ENCODE data around the gene MORF4L1. TPM values are rescaled to one million over a fixed set of nuclear protein-coding genes. Genes with fewer than 3 reads are reported as not detected.

MORF4L1 gene, protein sequence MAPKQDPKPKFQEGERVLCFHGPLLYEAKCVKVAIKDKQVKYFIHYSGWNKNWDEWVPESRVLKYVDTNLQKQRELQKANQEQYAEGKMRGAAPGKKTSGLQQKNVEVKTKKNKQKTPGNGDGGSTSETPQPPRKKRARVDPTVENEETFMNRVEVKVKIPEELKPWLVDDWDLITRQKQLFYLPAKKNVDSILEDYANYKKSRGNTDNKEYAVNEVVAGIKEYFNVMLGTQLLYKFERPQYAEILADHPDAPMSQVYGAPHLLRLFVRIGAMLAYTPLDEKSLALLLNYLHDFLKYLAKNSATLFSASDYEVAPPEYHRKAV
- total RNA-seq (2014; rRNA removed; shearing (Covaris generic)) = 327 and 361 TPM in 2 replicates

DNA sequence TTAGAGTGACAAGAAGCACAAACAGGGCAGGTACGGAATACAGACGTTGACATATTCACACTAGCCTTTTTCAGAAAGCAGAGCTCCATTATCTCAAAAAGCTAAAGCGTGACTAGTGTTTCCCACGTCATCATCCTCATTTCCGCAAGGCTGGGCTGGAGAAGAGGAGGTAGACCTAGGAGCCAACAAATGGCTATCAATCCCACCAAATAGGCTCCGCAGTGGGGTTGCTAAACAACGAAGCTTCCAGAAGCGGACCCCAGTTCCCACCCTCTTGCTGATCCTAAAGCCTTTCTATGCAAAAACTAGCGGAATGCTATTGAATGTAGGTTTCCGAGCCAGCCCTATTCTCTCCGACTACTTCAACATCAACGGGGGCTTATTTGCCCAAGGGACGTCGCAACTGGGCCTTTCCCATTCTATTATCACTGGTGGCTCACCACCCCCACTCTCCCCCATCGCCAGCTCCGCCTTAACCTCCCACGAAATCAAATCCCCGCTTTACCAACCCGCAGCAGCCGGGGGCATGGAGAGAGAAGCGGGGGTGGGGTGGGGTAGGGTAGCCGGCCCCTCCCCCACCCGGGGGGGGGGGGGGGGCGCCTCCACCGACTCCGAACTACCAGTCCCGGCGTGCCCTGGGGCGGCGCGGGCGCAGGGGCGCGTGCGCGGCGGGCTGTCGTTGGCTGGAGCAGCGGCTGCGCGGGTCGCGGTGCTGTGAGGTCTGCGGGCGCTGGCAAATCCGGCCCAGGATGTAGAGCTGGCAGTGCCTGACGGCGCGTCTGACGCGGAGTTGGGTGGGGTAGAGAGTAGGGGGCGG is at the start of gene MORF4L1:
TSS of gene MORF4L1 (plus strand) at position 736 of the 817 bp plus-strand sequence. CDS start 128 bp downstream, outside the sequence.

DNA sequence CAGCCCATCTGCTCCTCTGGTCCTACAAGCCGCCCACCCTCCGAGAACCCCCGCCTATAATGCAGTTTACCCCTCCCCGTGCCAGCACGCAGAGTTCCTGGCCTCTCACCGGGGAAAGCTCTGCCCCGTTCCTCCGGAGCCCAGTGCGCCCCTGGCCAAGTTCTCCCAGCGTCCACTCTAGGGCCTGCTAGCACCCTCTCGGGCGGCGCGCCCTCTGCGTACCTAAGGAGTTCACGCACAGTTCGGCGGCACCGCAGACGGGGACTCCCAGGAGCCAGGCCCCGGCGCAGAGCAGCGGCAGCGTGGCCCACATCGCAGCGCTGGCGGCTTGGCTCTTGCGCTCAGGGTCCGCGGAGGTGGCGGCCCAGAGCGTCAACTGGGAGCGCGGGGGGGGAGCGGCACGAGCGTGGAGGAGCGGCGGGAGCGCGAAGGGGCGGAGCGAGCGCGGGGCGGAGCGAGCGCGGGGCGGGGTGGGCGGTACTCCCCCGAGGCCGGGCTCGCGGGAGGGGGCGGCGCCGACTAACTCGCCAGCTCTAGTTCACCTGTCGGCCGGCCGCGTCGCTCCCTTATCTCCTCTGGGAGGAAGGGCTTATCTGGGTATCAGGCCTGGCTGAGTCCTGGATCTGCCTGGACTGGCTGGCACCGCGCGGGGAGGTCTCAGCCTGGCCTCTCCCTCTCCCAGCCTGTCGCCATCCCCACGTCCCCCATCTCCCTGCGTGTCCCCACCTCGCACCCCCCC is 72.1 kb downstream of the MORF4L1 start, which contains the start of gene CTSH:
TSS of gene CTSH (minus strand) at position 378 of the 739 bp plus-strand sequence. CDS start at position 313, 65 bp downstream.

Small RNAs within 50 kb of the gene (small RNA-seq; reads per million reads assigned to genes)
- not detected for gene RNU6-415P

Other genes starting within 250 kb of the MORF4L1 start
- not detected in 2 replicates for gene CHRNB4, start 231.7 kb upstream of the MORF4L1 start, total RNA-seq (2014; rRNA removed; shearing (Covaris generic))
- 2.0 and 2.3 TPM in 2 replicates for gene ADAMTS7, start 61.4 kb upstream of the MORF4L1 start, total RNA-seq (2014; rRNA removed; shearing (Covaris generic))
- 17.2 and 34.3 TPM in 2 replicates for gene CTSH, start 72.2 kb downstream of the MORF4L1 start, total RNA-seq (2014; rRNA removed; shearing (Covaris generic))
- gene RASGRF1, start 217.9 kb downstream of the MORF4L1 start, total RNA-seq (2014; rRNA removed; shearing (Covaris generic)) = 0.45 and 1.5 TPM in 2 replicates